HEK293 (cell line): ENCODE results near the gene DNAJC11.

Source experiments
- BCL11A ChIP-seq: fragments of 450-650 bp; formaldehyde crosslinking; IDR thresholded peaks from 2 replicates; pipeline ENCODE4 v1.5.1; 2016; ENCODE audit warnings: low read depth, missing biosample characterization, missing genetic modification characterization
- HOXC10 ChIP-seq: sonication (generic); formaldehyde crosslinking; IDR thresholded peaks from 2 replicates; pipeline ENCODE4 v1.8.1; 2023; ENCODE audit warnings: mild to moderate bottlenecking, missing genetic modification reagents
- KLF9 ChIP-seq: fragments of 450-650 bp; formaldehyde crosslinking; IDR thresholded peaks from 2 replicates; pipeline ENCODE4 v1.5.1; 2016; ENCODE audit warnings: missing biosample characterization, missing genetic modification characterization, low read depth
- RBAK ChIP-seq: fragments of 450-650 bp; formaldehyde crosslinking; IDR thresholded peaks from 2 replicates; pipeline ENCODE4 v1.5.1; 2016; ENCODE audit warnings: missing biosample characterization, missing genetic modification characterization
- SCRT2 ChIP-seq: fragments of 450-650 bp; formaldehyde crosslinking; IDR thresholded peaks from 2 replicates; pipeline ENCODE4 v1.5.1; 2016; ENCODE audit warnings: missing biosample characterization, missing genetic modification characterization
- ZBTB8A ChIP-seq: fragments of 450-650 bp; formaldehyde crosslinking; IDR thresholded peaks from 2 replicates; pipeline ENCODE4 v1.5.1; 2016; ENCODE audit warnings: missing biosample characterization, missing genetic modification characterization
- ZFP41 ChIP-seq: fragments of 450-650 bp; formaldehyde crosslinking; IDR thresholded peaks from 2 replicates; pipeline ENCODE4 v1.5.1; 2016; ENCODE audit warnings: missing biosample characterization, missing genetic modification characterization, borderline replicate concordance
- ZNF10 ChIP-seq: fragments of 450-650 bp; formaldehyde crosslinking; IDR thresholded peaks from 2 replicates; pipeline ENCODE4 v1.5.1; 2017; ENCODE audit warnings: missing biosample characterization, missing genetic modification characterization
- ZNF155 ChIP-seq: fragments of 450-650 bp; formaldehyde crosslinking; IDR thresholded peaks from 2 replicates; pipeline ENCODE4 v1.5.1; 2016; ENCODE audit warnings: missing biosample characterization, missing genetic modification characterization
- ZNF16 ChIP-seq: fragments of 450-650 bp; formaldehyde crosslinking; IDR thresholded peaks from 2 replicates; pipeline ENCODE4 v1.5.1; 2016; ENCODE audit warnings: low read depth, missing biosample characterization, missing genetic modification characterization
- ZNF169 ChIP-seq: fragments of 450-650 bp; formaldehyde crosslinking; IDR thresholded peaks from 2 replicates; pipeline ENCODE4 v1.5.1; 2016; ENCODE audit warnings: missing biosample characterization, missing genetic modification characterization
- ZNF184 ChIP-seq: fragments of 450-650 bp; IDR thresholded peaks from 2 replicates; pipeline ENCODE4 v1.5.1; 2018; ENCODE audit warnings: missing biosample characterization, mild to moderate bottlenecking, missing genetic modification characterization
- ZNF214 ChIP-seq: fragments of 450-650 bp; formaldehyde crosslinking; IDR thresholded peaks from 2 replicates; pipeline ENCODE4 v1.5.1; 2017; ENCODE audit warnings: missing biosample characterization, mild to moderate bottlenecking, missing genetic modification characterization, borderline replicate concordance
- ZNF350 ChIP-seq: fragments of 450-650 bp; formaldehyde crosslinking; IDR thresholded peaks from 2 replicates; pipeline ENCODE4 v1.5.0; 2017; ENCODE audit warnings: missing biosample characterization, mild to moderate bottlenecking, missing genetic modification characterization
- ZNF514 ChIP-seq: fragments of 450-650 bp; formaldehyde crosslinking; IDR thresholded peaks from 2 replicates; pipeline ENCODE4 v1.5.1; 2016; ENCODE audit warnings: missing biosample characterization, missing genetic modification characterization
- ZNF529 ChIP-seq: fragments of 450-650 bp; formaldehyde crosslinking; IDR thresholded peaks from 2 replicates; pipeline ENCODE4 v1.5.1; 2017; ENCODE audit warnings: missing genetic modification characterization, missing biosample characterization; ENCODE audit not compliant: insufficient replicate concordance
- ZNF560 ChIP-seq: fragments of 450-650 bp; formaldehyde crosslinking; IDR thresholded peaks from 2 replicates; pipeline ENCODE4 v1.5.1; 2017; ENCODE audit warnings: missing biosample characterization, missing genetic modification characterization, borderline replicate concordance
- ZNF654 ChIP-seq: fragments of 450-650 bp; formaldehyde crosslinking; IDR thresholded peaks from 2 replicates; pipeline ENCODE4 v1.5.1; 2016; ENCODE audit warnings: low read depth, missing biosample characterization, missing genetic modification characterization
- ZNF707 ChIP-seq: fragments of 450-650 bp; formaldehyde crosslinking; IDR thresholded peaks from 2 replicates; pipeline ENCODE4 v1.5.1; 2016; ENCODE audit warnings: missing biosample characterization, missing genetic modification characterization
- ZNF785 ChIP-seq: fragments of 450-650 bp; formaldehyde crosslinking; IDR thresholded peaks from 2 replicates; pipeline ENCODE4 v1.5.1; 2016; ENCODE audit warnings: missing biosample characterization, missing genetic modification characterization
- ZNF830 ChIP-seq: fragments of 450-650 bp; IDR thresholded peaks from 2 replicates; pipeline ENCODE4 v1.5.0; 2018; ENCODE audit warnings: missing biosample characterization, missing genetic modification characterization, low read depth, mild to moderate bottlenecking, moderate library complexity
- ZNF843 ChIP-seq: fragments of 450-650 bp; formaldehyde crosslinking; IDR thresholded peaks from 2 replicates; pipeline ENCODE4 v1.5.1; 2016; ENCODE audit warnings: missing biosample characterization, missing genetic modification characterization
- TF ChIP-seq, protein P1 (sequence below): fragments of 450-650 bp; formaldehyde crosslinking; IDR thresholded peaks from 2 replicates; pipeline ENCODE4 v1.5.1; 2016; ENCODE audit warnings: missing biosample characterization, missing genetic modification characterization, borderline replicate concordance
- TF ChIP-seq, protein P2 (sequence below): fragments of 450-650 bp; formaldehyde crosslinking; IDR thresholded peaks from 2 replicates; pipeline ENCODE4 v1.5.1; 2017; ENCODE audit warnings: missing biosample characterization, missing genetic modification characterization
- TF ChIP-seq, protein P3 (sequence below): fragments of 450-650 bp; formaldehyde crosslinking; conservative IDR thresholded peaks from 2 replicates; pipeline ENCODE4 v1.5.1; 2016; ENCODE audit warnings: low read depth, missing biosample characterization, missing genetic modification characterization
- TF ChIP-seq, protein P4 (sequence below): sonication (generic); formaldehyde crosslinking; IDR thresholded peaks from 2 replicates; pipeline ENCODE4 v1.8.1; 2022; ENCODE audit warnings: mild to moderate bottlenecking, moderate library complexity, missing genetic modification reagents
- TF ChIP-seq, protein P5 (sequence below): fragments of 450-650 bp; formaldehyde crosslinking; IDR thresholded peaks from 2 replicates; pipeline ENCODE4 v1.5.1; 2016; ENCODE audit warnings: missing biosample characterization, missing genetic modification characterization

DNAJC11 gene

DNA sequence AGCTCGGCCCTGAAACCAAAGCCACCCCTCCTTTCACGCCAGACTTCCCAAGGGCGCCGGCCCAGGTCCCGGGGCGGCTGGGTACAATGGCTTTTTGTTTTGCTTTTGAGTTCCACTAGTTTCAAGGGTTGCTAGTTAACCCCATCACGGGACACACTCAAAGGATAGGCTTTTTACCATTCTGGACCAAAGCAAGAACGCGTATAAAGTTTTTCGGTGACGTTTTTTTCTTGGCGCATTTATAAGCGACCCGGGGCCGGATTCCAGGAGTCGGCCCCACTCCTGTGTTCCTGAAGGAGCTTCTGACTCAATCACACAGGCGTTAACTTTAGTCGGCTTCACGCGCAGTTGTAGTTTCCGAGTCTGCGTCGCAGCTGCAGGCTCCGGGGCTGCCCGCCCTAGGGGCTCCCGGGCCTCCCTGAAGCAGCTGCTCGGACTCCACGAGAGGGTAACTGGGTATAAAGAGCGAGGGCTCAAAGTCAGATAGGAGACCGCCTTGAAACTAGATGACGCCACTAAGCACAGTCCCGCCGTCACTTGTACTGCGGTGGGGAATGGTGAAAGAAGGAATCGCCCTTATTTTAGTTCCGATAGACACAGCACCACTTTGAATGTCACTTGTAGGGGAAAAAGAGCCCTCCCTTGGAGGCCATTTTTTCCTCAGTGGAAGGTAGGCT is 98.2 kb downstream of the DNAJC11 start (continued):
- TF ChIP-seq, protein P1, sequence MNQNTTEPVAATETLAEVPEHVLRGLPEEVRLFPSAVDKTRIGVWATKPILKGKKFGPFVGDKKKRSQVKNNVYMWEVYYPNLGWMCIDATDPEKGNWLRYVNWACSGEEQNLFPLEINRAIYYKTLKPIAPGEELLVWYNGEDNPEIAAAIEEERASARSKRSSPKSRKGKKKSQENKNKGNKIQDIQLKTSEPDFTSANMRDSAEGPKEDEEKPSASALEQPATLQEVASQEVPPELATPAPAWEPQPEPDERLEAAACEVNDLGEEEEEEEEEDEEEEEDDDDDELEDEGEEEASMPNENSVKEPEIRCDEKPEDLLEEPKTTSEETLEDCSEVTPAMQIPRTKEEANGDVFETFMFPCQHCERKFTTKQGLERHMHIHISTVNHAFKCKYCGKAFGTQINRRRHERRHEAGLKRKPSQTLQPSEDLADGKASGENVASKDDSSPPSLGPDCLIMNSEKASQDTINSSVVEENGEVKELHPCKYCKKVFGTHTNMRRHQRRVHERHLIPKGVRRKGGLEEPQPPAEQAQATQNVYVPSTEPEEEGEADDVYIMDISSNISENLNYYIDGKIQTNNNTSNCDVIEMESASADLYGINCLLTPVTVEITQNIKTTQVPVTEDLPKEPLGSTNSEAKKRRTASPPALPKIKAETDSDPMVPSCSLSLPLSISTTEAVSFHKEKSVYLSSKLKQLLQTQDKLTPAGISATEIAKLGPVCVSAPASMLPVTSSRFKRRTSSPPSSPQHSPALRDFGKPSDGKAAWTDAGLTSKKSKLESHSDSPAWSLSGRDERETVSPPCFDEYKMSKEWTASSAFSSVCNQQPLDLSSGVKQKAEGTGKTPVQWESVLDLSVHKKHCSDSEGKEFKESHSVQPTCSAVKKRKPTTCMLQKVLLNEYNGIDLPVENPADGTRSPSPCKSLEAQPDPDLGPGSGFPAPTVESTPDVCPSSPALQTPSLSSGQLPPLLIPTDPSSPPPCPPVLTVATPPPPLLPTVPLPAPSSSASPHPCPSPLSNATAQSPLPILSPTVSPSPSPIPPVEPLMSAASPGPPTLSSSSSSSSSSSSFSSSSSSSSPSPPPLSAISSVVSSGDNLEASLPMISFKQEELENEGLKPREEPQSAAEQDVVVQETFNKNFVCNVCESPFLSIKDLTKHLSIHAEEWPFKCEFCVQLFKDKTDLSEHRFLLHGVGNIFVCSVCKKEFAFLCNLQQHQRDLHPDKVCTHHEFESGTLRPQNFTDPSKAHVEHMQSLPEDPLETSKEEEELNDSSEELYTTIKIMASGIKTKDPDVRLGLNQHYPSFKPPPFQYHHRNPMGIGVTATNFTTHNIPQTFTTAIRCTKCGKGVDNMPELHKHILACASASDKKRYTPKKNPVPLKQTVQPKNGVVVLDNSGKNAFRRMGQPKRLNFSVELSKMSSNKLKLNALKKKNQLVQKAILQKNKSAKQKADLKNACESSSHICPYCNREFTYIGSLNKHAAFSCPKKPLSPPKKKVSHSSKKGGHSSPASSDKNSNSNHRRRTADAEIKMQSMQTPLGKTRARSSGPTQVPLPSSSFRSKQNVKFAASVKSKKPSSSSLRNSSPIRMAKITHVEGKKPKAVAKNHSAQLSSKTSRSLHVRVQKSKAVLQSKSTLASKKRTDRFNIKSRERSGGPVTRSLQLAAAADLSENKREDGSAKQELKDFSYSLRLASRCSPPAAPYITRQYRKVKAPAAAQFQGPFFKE (tag by site-specific recombination) = no peak
- TF ChIP-seq ZNF214 (tag by site-specific recombination) (no peak), ZNF16 (tag by site-specific recombination) (no peak), ZBTB8A (tag by site-specific recombination) (no peak; the same call in none of the 2 replicates), BCL11A (tag by site-specific recombination) (no peak; the same call in 1 of the 2 replicates), RBAK (no peak), ZNF560 (tag by site-specific recombination) (no peak), ZNF529 (no peak), ZNF10 (no peak), ZNF830 (tag by site-specific recombination) (no peak), ZNF707 (no peak), ZNF155 (tag by site-specific recombination) (no peak), ZNF350 (tag by site-specific recombination) (no peak), ZNF785 (no peak), ZNF514 (tag by site-specific recombination) (no peak), ZNF843 (tag by site-specific recombination) (no peak), ZFP41 (tag by site-specific recombination) (no peak), SCRT2 (tag by site-specific recombination) (no peak), KLF9 (tag by site-specific recombination) (no peak), HOXC10 (CRISPR knock-in tag) (no peak), ZNF654 (tag by site-specific recombination) (no peak), ZNF169 (tag by site-specific recombination) (no peak), ZNF184 (tag by site-specific recombination) (no peak)
- TF ChIP-seq, protein P2, sequence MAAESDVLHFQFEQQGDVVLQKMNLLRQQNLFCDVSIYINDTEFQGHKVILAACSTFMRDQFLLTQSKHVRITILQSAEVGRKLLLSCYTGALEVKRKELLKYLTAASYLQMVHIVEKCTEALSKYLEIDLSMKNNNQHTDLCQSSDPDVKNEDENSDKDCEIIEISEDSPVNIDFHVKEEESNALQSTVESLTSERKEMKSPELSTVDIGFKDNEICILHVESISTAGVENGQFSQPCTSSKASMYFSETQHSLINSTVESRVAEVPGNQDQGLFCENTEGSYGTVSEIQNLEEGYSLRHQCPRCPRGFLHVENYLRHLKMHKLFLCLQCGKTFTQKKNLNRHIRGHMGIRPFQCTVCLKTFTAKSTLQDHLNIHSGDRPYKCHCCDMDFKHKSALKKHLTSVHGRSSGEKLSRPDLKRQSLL (tag by site-specific recombination) = no peak
- TF ChIP-seq, protein P3, sequence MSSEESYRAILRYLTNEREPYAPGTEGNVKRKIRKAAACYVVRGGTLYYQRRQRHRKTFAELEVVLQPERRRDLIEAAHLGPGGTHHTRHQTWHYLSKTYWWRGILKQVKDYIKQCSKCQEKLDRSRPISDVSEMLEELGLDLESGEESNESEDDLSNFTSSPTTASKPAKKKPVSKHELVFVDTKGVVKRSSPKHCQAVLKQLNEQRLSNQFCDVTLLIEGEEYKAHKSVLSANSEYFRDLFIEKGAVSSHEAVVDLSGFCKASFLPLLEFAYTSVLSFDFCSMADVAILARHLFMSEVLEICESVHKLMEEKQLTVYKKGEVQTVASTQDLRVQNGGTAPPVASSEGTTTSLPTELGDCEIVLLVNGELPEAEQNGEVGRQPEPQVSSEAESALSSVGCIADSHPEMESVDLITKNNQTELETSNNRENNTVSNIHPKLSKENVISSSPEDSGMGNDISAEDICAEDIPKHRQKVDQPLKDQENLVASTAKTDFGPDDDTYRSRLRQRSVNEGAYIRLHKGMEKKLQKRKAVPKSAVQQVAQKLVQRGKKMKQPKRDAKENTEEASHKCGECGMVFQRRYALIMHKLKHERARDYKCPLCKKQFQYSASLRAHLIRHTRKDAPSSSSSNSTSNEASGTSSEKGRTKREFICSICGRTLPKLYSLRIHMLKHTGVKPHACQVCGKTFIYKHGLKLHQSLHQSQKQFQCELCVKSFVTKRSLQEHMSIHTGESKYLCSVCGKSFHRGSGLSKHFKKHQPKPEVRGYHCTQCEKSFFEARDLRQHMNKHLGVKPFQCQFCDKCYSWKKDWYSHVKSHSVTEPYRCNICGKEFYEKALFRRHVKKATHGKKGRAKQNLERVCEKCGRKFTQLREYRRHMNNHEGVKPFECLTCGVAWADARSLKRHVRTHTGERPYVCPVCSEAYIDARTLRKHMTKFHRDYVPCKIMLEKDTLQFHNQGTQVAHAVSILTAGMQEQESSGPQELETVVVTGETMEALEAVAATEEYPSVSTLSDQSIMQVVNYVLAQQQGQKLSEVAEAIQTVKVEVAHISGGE (tag by site-specific recombination) = peak; percentile 26; the same call in 1 of the 2 replicates
- TF ChIP-seq, protein P4, sequence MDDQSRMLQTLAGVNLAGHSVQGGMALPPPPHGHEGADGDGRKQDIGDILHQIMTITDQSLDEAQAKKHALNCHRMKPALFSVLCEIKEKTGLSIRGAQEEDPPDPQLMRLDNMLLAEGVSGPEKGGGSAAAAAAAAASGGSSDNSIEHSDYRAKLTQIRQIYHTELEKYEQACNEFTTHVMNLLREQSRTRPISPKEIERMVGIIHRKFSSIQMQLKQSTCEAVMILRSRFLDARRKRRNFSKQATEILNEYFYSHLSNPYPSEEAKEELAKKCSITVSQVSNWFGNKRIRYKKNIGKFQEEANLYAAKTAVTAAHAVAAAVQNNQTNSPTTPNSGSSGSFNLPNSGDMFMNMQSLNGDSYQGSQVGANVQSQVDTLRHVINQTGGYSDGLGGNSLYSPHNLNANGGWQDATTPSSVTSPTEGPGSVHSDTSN (CRISPR knock-in tag) = no peak
- TF ChIP-seq, protein P5, sequence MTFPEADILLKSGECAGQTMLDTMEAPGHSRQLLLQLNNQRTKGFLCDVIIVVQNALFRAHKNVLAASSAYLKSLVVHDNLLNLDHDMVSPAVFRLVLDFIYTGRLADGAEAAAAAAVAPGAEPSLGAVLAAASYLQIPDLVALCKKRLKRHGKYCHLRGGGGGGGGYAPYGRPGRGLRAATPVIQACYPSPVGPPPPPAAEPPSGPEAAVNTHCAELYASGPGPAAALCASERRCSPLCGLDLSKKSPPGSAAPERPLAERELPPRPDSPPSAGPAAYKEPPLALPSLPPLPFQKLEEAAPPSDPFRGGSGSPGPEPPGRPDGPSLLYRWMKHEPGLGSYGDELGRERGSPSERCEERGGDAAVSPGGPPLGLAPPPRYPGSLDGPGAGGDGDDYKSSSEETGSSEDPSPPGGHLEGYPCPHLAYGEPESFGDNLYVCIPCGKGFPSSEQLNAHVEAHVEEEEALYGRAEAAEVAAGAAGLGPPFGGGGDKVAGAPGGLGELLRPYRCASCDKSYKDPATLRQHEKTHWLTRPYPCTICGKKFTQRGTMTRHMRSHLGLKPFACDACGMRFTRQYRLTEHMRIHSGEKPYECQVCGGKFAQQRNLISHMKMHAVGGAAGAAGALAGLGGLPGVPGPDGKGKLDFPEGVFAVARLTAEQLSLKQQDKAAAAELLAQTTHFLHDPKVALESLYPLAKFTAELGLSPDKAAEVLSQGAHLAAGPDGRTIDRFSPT (tag by site-specific recombination) = no peak
